ENCODE data around the gene SLC8A3. TPM values are rescaled to one million over a fixed set of nuclear protein-coding genes. Genes with fewer than 3 reads are reported as not detected.

Gene SLC8A3
- polyA plus RNA-seq, 3 donors = 0.01 TPM; not detected in 2

- Mint-ChIP-seq H3K9me3 (no peaks in the 10 kb centered on the region), H3K36me3 (no peaks in the 10 kb centered on the region), H3K4me3 (no peak overlapping the region), H3K4me1 (no peaks in the 10 kb centered on the region), H3K27me3 (ENCODE audit: low read depth in 3 of 3) (peaks cover 0 to 5% (median 4%) of the 10 kb centered on the region in 3 donors), H3K27ac (no peak overlapping the region)
- no peak overlapping the region for H2AFZ ChIP-seq (ENCODE audit: insufficient read depth, low read depth, low read length, poor library complexity, severe bottlenecking)
- no CpG with 5 or more reads among the region's 10 CpGs for WGBS (ENCODE audit: insufficient coverage)
- no peaks in the 10 kb centered on the region for H4K20me1 ChIP-seq (ENCODE audit: insufficient read depth, low read length)
- no peaks in the 10 kb centered on the region for H3K36me3 ChIP-seq (replicated peaks in 1 of 2; ENCODE audit: control insufficient read depth in 1 of 2, insufficient read depth in 2 of 2, low read length in 2 of 2)
- H3K79me2 ChIP-seq (ENCODE audit: insufficient read depth, low read length) = no peaks in the 10 kb centered on the region
- no peak for DNase-seq
- H3K27ac ChIP-seq (ENCODE audit: low read depth in 1 of 2, low read length in 2 of 2) = no peak overlapping the region
- no peaks in the 10 kb centered on the region for H3K27me3 ChIP-seq (ENCODE audit: control insufficient read depth in 2 of 2, insufficient read depth in 2 of 2, low read length in 2 of 2)
- H3K9ac ChIP-seq (ENCODE audit: insufficient read depth, low read length, poor library complexity, severe bottlenecking) = no peak overlapping the region
- no peak overlapping the region for H3K4me2 ChIP-seq (replicated peaks; ENCODE audit: extremely low read depth, low read length, poor library complexity, severe bottlenecking)
- no peak for TF ChIP-seq CTCF (IDR thresholded peaks at IDR 0.05)
- no peaks in the 10 kb centered on the region for H3K4me1 ChIP-seq (ENCODE audit: control insufficient read depth in 1 of 2, insufficient read depth in 2 of 2, low read length in 2 of 2)
- H3K4me3 ChIP-seq (replicated peaks in 1 of 3; ENCODE audit: low read depth in 2 of 3, low read length in 3 of 3) = no peak overlapping the region
- intact Hi-C loops (cut with micrococcal nuclease) = no loop called here
- H3K9me3 ChIP-seq (replicated peaks in 1 of 2; ENCODE audit: control insufficient read depth in 1 of 2, insufficient read depth in 1 of 2, low read length in 2 of 2) = no peaks in the 10 kb centered on the region
These were observed 189.5 kb downstream of the SLC8A3 start for GRCh38 chr14:69999261-69999674.

- H3K4me2 ChIP-seq (replicated peaks; ENCODE audit: extremely low read depth, low read length, poor library complexity, severe bottlenecking) = no peak overlapping the region
- no peak for TF ChIP-seq CTCF (IDR thresholded peaks at IDR 0.05)
- Mint-ChIP-seq H3K27me3 (ENCODE audit: low read depth in 3 of 3) (peaks cover 5 to 16% (median 7%) of the 10 kb centered on the region in 3 donors), H3K9me3 (peaks cover 0 to 1% (median 0%) of the 10 kb centered on the region in 7 donors), H3K27ac (no peak overlapping the region), H3K4me1 (no peaks in the 10 kb centered on the region), H3K4me3 (no peak overlapping the region), H3K36me3 (no peaks in the 10 kb centered on the region)
- H3K9ac ChIP-seq (ENCODE audit: insufficient read depth, low read length, poor library complexity, severe bottlenecking) = no peak overlapping the region
- no peak overlapping the region for H2AFZ ChIP-seq (ENCODE audit: insufficient read depth, low read depth, low read length, poor library complexity, severe bottlenecking)
- H4K20me1 ChIP-seq (ENCODE audit: insufficient read depth, low read length) = no peaks in the 10 kb centered on the region
- H3K79me2 ChIP-seq (ENCODE audit: insufficient read depth, low read length) = no peaks in the 10 kb centered on the region
- no peaks in the 10 kb centered on the region for H3K4me1 ChIP-seq (ENCODE audit: control insufficient read depth in 1 of 2, insufficient read depth in 2 of 2, low read length in 2 of 2)
- H3K36me3 ChIP-seq (replicated peaks in 1 of 2; ENCODE audit: control insufficient read depth in 1 of 2, insufficient read depth in 2 of 2, low read length in 2 of 2) = no peaks in the 10 kb centered on the region
- no peaks in the 10 kb centered on the region for H3K9me3 ChIP-seq (replicated peaks in 1 of 2; ENCODE audit: control insufficient read depth in 1 of 2, insufficient read depth in 1 of 2, low read length in 2 of 2)
- H3K27me3 ChIP-seq (ENCODE audit: control insufficient read depth in 2 of 2, insufficient read depth in 2 of 2, low read length in 2 of 2) = no peaks in the 10 kb centered on the region
- WGBS (ENCODE audit: insufficient coverage) = 86% methylated on average over 1 of the region's 5 CpGs
- no peak for DNase-seq
- no peak overlapping the region for H3K4me3 ChIP-seq (replicated peaks in 1 of 3; ENCODE audit: low read depth in 2 of 3, low read length in 3 of 3)
- H3K27ac ChIP-seq (ENCODE audit: low read depth in 1 of 2, low read length in 2 of 2) = no peak overlapping the region
- intact Hi-C loops (cut with micrococcal nuclease) = no loop called here
These were observed 190.9 kb downstream of the SLC8A3 start for GRCh38 chr14:69997849-69998248.

Measured in CD14-positive monocyte (primary cell).